IMR-90 (cell line): ENCODE data around the gene SUGT1. TPM values are rescaled to one million over a fixed set of nuclear protein-coding genes. Genes with fewer than 3 reads are reported as not detected.
"Not testable (repeated sequence)": the region's sequence is repeated elsewhere in the genome, so short reads cannot be mapped to it uniquely, and the experiment has no call there.

ENCODE experiments used
- ATAC-seq: fragments of 200-7000 bp; cut with Tn5 transposase; 2 replicates; pipeline ENCODE4 v1.9.1; 2020; ENCODE audit warnings: low read depth, mild to moderate bottlenecking, moderate library complexity
- BruUV-seq: library from RNA; stranded (reverse); fragments of 400-500 nt; replicated peaks from 2 replicates; lab custom pipeline; 2021; lab: Mats Ljungman, UMichigan
- CTCF ChIA-PET: fragments of 300-600 bp; formaldehyde crosslinking; extraction: SDS; loops from one replicate; lab custom pipeline; 2021; ENCODE audit warnings: antibody characterized with exemption; lab: Yijun Ruan, JAX
- POLR2A ChIA-PET: fragments of 300-600 bp; sonication (Branson Sonifier 250); formaldehyde crosslinking; loops from one replicate; lab custom pipeline; 2022; ENCODE audit warnings: antibody characterized with exemption; ENCODE audit not compliant: unreplicated experiment; lab: Charles Lee
- DNase-seq: peaks from one replicate; pipeline ENCODE4 v3.0.0; 2013
- H2AFZ ChIP-seq: replicated peaks from 2 replicates; pipeline ENCODE3; 2013; ENCODE audit warnings: low read length, mild to moderate bottlenecking; ENCODE audit not compliant: poor library complexity
- H2AK5ac ChIP-seq: 2 replicates; pipeline ENCODE4 v1.6.1; 2013; ENCODE audit warnings: low read depth, low read length, inconsistent platforms
- H2AK9ac ChIP-seq: replicated peaks from 2 replicates; pipeline ENCODE3; 2013; ENCODE audit warnings: mild to moderate bottlenecking, low read depth, low read length, moderate library complexity; ENCODE audit not compliant: poor library complexity
- H2BK120ac ChIP-seq: 2 replicates; pipeline ENCODE4 v1.6.1; 2013; ENCODE audit warnings: low read depth, low read length, inconsistent platforms
- H2BK15ac ChIP-seq: 3 replicates; pipeline ENCODE4 v1.6.1; 2013; ENCODE audit warnings: low read depth, low read length, inconsistent platforms
- H2BK20ac ChIP-seq: 2 replicates; pipeline ENCODE4 v1.6.1; 2013; ENCODE audit warnings: low read depth, mild to moderate bottlenecking, inconsistent platforms, low read length, moderate library complexity
- H2BK5ac ChIP-seq: 2 replicates; pipeline ENCODE4 v1.6.1; 2013; ENCODE audit warnings: mild to moderate bottlenecking, low read depth, low read length, inconsistent platforms; ENCODE audit not compliant: poor library complexity, severe bottlenecking
- H3K14ac ChIP-seq: replicated peaks from 2 replicates; pipeline ENCODE4 v1.6.1; 2013; ENCODE audit warnings: low read depth, low read length, inconsistent platforms
- H3K18ac ChIP-seq: 2 replicates; pipeline ENCODE4 v1.6.1; 2013; ENCODE audit warnings: low read depth, low read length, control low read depth
- H3K23ac ChIP-seq: 2 replicates; pipeline ENCODE4 v1.6.1; 2013; ENCODE audit warnings: low read depth, low read length, inconsistent platforms
- H3K27ac ChIP-seq: 2 replicates; pipeline ENCODE4 v1.5.1; 2013; ENCODE audit warnings: mild to moderate bottlenecking, control low read depth, low read length; ENCODE audit not compliant: insufficient read depth
- H3K27me3 ChIP-seq: 2 replicates; pipeline ENCODE4 v1.6.1; 2013; ENCODE audit warnings: low read length; ENCODE audit not compliant: control insufficient read depth, insufficient read depth
- H3K36me3 ChIP-seq: 2 replicates; pipeline ENCODE4 v1.6.1; 2013; ENCODE audit warnings: low read length, mixed read lengths; ENCODE audit not compliant: control insufficient read depth, insufficient read depth
- H3K4ac ChIP-seq: 2 replicates; pipeline ENCODE4 v1.6.1; 2013; ENCODE audit warnings: low read depth, low read length, inconsistent platforms
- H3K4me1 ChIP-seq: 2 replicates; pipeline ENCODE4 v1.6.1; 2013; ENCODE audit warnings: low read length, mixed read lengths; ENCODE audit not compliant: control insufficient read depth, insufficient read depth
- H3K4me2 ChIP-seq: 2 replicates; pipeline ENCODE4 v1.6.1; 2013; ENCODE audit warnings: low read depth, mild to moderate bottlenecking, control low read depth, low read length, moderate library complexity
- H3K4me3 ChIP-seq: 2 replicates; pipeline ENCODE4 v1.5.1; 2013; ENCODE audit warnings: low read depth, mild to moderate bottlenecking, control low read depth, low read length, moderate library complexity; ENCODE audit not compliant: insufficient read depth
- H3K56ac ChIP-seq: 2 replicates; pipeline ENCODE4 v1.6.1; 2013; ENCODE audit warnings: low read length, inconsistent platforms; ENCODE audit not compliant: insufficient read depth; ENCODE audit errors: extremely low read depth
- H3K79me1 ChIP-seq, 2 experiments: 2 replicates each; pipeline ENCODE4 v1.6.1; 2013; ENCODE audit warnings: low read length in 2 of 2, inconsistent platforms in 1 of 2, low read depth in 1 of 2
- H3K9ac ChIP-seq: 2 replicates; pipeline ENCODE4 v1.6.1; 2013; ENCODE audit warnings: low read depth, low read length, control low read depth
- H3K9me1 ChIP-seq: 2 replicates; pipeline ENCODE4 v1.6.1; 2013; ENCODE audit warnings: low read length, inconsistent platforms; ENCODE audit not compliant: insufficient read depth
- H3K9me3 ChIP-seq: 2 replicates; pipeline ENCODE4 v1.6.1; 2013; ENCODE audit warnings: low read length; ENCODE audit not compliant: control insufficient read depth, insufficient read depth
- H4K20me1 ChIP-seq: 2 replicates; pipeline ENCODE4 v1.6.1; 2013; ENCODE audit warnings: low read length, inconsistent platforms; ENCODE audit not compliant: insufficient read depth
- H4K5ac ChIP-seq: 2 replicates; pipeline ENCODE4 v1.6.1; 2013; ENCODE audit warnings: mild to moderate bottlenecking, low read depth, low read length, control low read depth
- H4K8ac ChIP-seq, 2 experiments: 2 replicates each; pipeline ENCODE4 v1.6.1; 2013; ENCODE audit warnings: low read depth in 2 of 2, low read length in 2 of 2, control low read depth in 1 of 2, inconsistent platforms in 1 of 2
- H4K91ac ChIP-seq: 2 replicates; pipeline ENCODE4 v1.6.1; 2013; ENCODE audit warnings: low read depth, low read length, inconsistent platforms; ENCODE audit not compliant: insufficient read depth
- RAD21 ChIP-seq: IDR thresholded peaks from 2 replicates; pipeline ENCODE4 v1.6.1; 2012; ENCODE audit warnings: low read length, improper control_type of control experiment
- SMC3 ChIP-seq: fragments of 150-350 bp; IDR thresholded peaks from 2 replicates; pipeline ENCODE4 v1.6.1; 2016; ENCODE audit warnings: low read depth, mild to moderate bottlenecking, antibody characterized with exemption, low read length, moderate library complexity
- WGBS, 2 experiments: methylation state at CpG; one replicate each; pipeline versions ENCODE4 v1.1.5 to v1.1.7; 2013; ENCODE audit warnings: missing lambda C conversion rate in 2 of 2; ENCODE audit not compliant: insufficient read length in 1 of 2; ENCODE audit errors: extremely low coverage in 2 of 2; 5-methylcytosine and 5-hydroxymethylcytosine counted together
- dilution Hi-C: fragments of 300-500 bp; cut with HindIII; formaldehyde crosslinking; loops from one replicate; pipeline ENCODE4 v1.14.3; 2018; ENCODE audit warnings: low sequenced_read_pairs; ENCODE audit not compliant: unreplicated experiment
- in situ Hi-C: fragments of 300-500 bp; cut with MboI; formaldehyde crosslinking; loops from 3 replicates; pipeline ENCODE4 v1.14.3; 2019; ENCODE audit warnings: low sequenced_read_pairs, inconsistent platforms, mixed read lengths
- intact Hi-C: fragments of 100-400 bp; cut with micrococcal nuclease; formaldehyde crosslinking; loops from 2 replicates; pipeline ENCODE4 v1.10.0; 2022
- polyA plus RNA-seq, 3 experiments: library from polyadenylated mRNA; depleted of rRNA; stranded (reverse); fragments of >200 nt; gene quantifications; 2 replicates each; pipeline ENCODE4 v1.2.3, GENCODE V29; 2012; ENCODE audit warnings: low replicate concordance in 1 of 3
- total RNA-seq: library from RNA; depleted of rRNA; stranded (reverse); fragments of >200 nt; gene quantifications from 2 replicates; pipeline ENCODE4 v1.2.3, GENCODE V29; 2012
- TF ChIP-seq, protein P1 (sequence below): conservative IDR thresholded peaks from 2 replicates; pipeline ENCODE4 v1.5.1; 2012; ENCODE audit warnings: mild to moderate bottlenecking, low read depth, low read length, improper control_type of control experiment

The SUGT1 gene
- total and polyA plus RNA-seq, 2 of the 4 experiments (the other 2 are of a cell fraction) = 21.5 to 24.6 TPM

GRCh38 chr13:52609013-52609606 lies 43.5 kb upstream of the SUGT1 start:
- H2BK120ac ChIP-seq, dilution Hi-C loops, H4K8ac ChIP-seq, H3K4me3 ChIP-seq, H3K4ac ChIP-seq, intact Hi-C loops, H3K56ac ChIP-seq, H3K9ac ChIP-seq, H3K36me3 ChIP-seq, H2AFZ ChIP-seq, H3K14ac ChIP-seq, H2BK20ac ChIP-seq, BruUV-seq, H3K27ac ChIP-seq, H3K4me2 ChIP-seq, H3K9me1 ChIP-seq, H2AK9ac ChIP-seq, H3K4me1 ChIP-seq, H2AK5ac ChIP-seq, H3K18ac ChIP-seq, H4K5ac ChIP-seq, H4K91ac ChIP-seq, POLR2A ChIA-PET, H3K27me3 ChIP-seq, H3K79me1 ChIP-seq, H4K20me1 ChIP-seq, H2BK5ac ChIP-seq, H2BK15ac ChIP-seq, H3K23ac ChIP-seq, H3K9me3 ChIP-seq: not testable (repeated sequence)
- peak; percentile 69 for TF ChIP-seq RAD21
- TF ChIP-seq, protein P1, sequence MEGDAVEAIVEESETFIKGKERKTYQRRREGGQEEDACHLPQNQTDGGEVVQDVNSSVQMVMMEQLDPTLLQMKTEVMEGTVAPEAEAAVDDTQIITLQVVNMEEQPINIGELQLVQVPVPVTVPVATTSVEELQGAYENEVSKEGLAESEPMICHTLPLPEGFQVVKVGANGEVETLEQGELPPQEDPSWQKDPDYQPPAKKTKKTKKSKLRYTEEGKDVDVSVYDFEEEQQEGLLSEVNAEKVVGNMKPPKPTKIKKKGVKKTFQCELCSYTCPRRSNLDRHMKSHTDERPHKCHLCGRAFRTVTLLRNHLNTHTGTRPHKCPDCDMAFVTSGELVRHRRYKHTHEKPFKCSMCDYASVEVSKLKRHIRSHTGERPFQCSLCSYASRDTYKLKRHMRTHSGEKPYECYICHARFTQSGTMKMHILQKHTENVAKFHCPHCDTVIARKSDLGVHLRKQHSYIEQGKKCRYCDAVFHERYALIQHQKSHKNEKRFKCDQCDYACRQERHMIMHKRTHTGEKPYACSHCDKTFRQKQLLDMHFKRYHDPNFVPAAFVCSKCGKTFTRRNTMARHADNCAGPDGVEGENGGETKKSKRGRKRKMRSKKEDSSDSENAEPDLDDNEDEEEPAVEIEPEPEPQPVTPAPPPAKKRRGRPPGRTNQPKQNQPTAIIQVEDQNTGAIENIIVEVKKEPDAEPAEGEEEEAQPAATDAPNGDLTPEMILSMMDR = peak; percentile 54
- 0 out of 2 replicates have a peak, but pooled peaks have one; percentile 26 for TF ChIP-seq SMC3
- 49% methylated on average over 4 of the region's 10 CpGs; no CpG with 5 or more reads in 1 of the 2 experiments for WGBS, 2 experiments
- DNase-seq (peak; percentile 43), ATAC-seq (peak; percentile 74)
- CTCF ChIA-PET = interaction anchor here (0.6 to 1.0 kb wide), 3 partner anchors 12 to 359 kb away, joined by 3 to 7 read pairs (median 5); no protein-coding TSS in a partner anchor
- in situ Hi-C loops = loop anchor here (25.0 kb wide), 1 partner anchor 528 kb away; no protein-coding TSS in a partner anchor

DNA sequence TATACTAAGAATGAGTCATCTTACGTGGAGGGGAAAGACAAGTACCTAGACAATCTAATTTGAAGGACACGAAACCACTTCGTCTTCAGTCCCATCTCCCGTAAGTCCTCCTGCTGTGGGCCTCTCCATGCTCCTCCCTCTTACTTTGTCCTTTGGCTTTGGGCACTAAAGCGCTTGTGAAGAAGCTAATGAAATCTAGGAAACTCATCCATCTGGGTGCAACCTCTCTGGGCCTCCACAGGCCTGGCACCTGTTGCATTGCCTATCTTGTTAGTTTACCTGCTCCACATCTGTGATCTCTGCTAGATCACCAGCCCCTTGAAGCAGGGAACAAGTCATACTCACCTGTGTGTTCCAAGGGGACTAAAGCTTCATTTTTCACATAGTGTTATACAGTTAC lies 42.5 kb upstream of the SUGT1 start:
- H2AK9ac ChIP-seq, H3K9me1 ChIP-seq, H4K91ac ChIP-seq, H2BK5ac ChIP-seq, ATAC-seq, POLR2A ChIA-PET, H3K23ac ChIP-seq, H2BK15ac ChIP-seq, H2BK120ac ChIP-seq, BruUV-seq, intact Hi-C loops, H2AFZ ChIP-seq, H3K79me1 ChIP-seq, H3K4me1 ChIP-seq, H3K18ac ChIP-seq, H4K20me1 ChIP-seq, H4K5ac ChIP-seq, DNase-seq, H3K14ac ChIP-seq, H3K4me3 ChIP-seq, H3K4me2 ChIP-seq, H3K56ac ChIP-seq, H3K9me3 ChIP-seq, H3K27me3 ChIP-seq, dilution Hi-C loops, H3K27ac ChIP-seq, H3K36me3 ChIP-seq, H2BK20ac ChIP-seq, H3K4ac ChIP-seq, H2AK5ac ChIP-seq, H4K8ac ChIP-seq, H3K9ac ChIP-seq, CTCF ChIA-PET: not testable (repeated sequence)
- WGBS, 2 experiments = no CpG with 5 or more reads among the region's 5 CpGs
- in situ Hi-C loops = loop anchor here (25.0 kb wide), 1 partner anchor 527 kb away; no protein-coding TSS in a partner anchor
